ENCODE measurements around the gene SYDE1.

SYDE1 gene

DNA sequence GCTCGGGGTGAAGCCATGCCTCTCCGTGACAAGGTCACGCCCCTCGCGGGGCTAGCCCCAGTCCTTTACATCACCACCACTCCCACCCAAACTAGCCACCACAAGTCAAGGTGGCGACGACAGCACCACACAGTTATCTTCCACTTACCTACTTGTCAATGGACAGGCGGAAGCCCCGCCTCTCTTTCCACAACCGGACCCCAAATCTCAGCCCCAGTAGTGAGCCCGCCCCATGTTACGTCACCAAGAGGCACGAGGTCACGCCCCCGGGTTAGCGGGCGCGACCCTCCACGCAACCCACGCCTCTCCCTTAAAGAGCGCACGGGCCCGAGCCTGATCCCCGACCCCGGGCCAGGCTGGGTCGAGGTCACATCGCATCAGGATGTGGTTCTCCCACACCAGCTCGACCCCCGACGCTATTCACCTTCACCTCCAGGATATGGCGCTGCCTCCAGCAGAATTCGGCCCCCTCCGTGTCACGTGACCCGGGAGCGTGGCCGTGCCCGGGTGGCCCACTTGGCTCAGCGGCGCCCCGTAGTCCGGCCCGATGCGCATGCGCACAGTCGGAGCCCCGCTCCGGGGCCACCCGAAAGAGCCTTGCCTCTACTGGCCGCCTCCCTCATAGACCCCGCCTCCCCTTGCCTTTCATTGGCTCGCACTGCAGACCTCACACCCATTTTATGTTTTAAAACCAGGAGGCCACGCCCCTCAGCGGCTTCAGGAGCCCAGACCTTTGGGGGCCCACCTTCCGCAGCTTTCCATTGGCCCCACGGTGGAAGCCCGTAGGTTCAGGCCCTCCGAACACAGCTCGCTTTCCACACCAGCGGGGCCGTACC lies 18.2 kb downstream of the SYDE1 start:
- DNase-seq: peak; percentile 95

DNA sequence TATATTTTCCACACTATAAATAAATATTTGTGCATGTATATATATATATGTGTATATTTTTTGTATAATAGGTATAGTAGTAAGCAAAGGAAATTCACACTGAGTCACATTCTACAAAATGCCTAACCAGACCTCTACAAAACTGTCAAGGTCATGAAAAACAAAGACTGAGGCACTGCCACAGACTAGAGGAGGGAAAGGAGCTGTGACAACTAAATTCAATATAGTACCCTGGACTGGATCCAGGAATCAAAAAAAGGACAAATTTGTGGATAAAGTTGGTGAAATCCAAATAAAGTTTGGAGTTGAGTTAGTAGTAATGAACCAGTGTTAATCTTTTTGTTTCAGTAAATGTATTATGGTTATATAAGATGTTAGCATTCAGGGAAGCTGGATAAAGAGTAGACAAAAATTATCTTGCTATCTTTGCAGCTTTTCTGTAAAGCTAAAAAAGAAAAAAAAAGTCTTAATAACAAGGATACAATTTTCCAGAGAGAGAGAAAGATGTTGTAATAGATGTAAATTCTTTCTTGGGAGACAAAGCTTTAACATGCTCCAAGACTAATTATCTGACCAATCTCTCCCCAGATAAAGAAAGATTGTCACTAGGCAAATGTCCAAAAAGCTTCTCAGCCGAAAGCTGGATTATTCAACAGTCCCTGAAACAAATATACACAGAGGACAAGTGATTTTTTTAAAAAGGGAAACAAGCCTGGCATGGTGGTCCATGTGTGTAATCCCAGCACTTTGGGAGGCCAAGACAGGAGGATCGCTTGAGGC lies 19.1 kb downstream of the SYDE1 start:
- DNase-seq: no peak

DNA sequence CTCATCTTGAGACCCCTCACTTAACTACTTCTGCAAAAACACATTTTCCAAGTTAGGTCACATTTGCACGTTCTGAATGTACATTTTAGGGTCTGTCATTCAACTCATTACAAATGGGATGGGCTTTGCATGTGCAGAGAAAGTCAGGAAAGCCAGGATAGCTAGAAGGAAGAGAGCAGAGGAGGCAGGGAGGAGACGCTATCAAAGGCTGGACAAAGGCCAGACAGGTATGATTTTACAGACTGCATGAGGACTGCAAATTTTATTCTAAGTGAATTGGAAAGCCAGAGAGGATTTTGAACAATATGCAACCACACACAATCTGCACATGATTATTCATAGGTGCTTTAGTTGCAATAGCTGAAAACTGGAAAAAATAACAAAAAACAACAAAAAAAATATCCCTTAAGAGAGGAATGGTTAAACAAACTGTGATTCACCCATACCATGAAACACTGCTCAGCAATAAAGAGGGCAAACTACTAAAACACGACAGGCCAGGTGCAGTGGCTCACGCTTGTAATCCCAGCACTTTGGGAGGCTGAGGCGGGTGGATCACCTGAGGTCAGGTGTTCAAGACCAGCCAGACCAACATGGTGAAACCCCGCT lies 21.1 kb downstream of the SYDE1 start:
- DNase-seq: no peak

- DNase-seq: no peak
Observed at GRCh38 chr19:15129856-15130585, 22.8 kb downstream of the SYDE1 start.

DNA sequence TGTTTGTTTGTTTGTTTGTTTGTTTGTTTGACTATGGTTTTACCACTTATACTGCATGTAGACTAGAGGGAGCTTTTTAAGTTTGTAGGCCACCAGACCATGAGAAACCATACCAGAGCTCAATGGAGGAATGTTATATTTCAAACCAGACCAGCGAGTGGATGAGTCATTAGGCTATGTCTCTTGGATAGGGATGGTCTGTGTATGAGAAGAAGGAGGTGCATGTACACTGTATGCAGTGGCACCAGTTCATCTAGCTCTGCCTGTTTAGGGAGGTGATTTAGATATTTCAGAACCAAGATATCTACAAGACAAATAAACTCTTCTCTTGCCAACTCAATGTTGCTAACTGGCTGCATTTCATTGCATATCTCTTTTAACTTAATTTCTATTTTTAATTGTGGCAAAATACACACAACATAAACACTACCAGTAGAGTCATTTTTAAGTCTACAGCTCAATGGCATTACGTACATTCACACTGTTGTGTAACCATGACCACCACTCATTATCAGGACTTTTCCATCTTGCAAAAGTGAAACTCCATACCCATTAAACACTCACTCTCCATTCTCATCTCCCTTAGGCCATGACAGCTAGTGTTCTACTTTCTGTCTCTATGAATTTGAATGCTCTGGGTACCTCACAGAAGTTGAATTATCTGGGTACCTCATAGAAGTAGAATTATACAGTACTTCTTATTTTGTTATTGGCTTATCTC lies 29.2 kb downstream of the SYDE1 start:
- DNase-seq: no peak

DNA sequence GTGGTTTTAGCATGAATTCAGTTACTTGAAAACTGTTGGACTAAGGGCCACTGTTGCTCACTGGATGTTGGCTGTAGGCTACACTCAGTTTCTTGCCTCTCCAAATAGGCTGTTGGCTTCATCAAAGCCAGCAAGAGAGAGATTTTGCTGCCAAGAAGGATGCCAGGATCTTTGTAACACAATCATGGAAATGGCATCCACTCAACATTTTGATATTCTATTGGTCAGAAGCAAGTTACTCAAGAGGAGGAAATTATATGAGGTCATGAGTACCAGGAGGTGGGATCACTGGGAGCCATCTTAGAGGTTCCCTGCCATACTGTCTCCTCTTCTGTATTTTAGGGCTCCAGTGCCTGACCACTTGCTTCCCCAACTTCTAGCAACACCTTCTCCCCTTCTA lies 30.6 kb downstream of the SYDE1 start:
- no peak for DNase-seq

- DNase-seq: no peak
Observed at GRCh38 chr19:15138427-15138826, 31.2 kb downstream of the SYDE1 start.

DNA sequence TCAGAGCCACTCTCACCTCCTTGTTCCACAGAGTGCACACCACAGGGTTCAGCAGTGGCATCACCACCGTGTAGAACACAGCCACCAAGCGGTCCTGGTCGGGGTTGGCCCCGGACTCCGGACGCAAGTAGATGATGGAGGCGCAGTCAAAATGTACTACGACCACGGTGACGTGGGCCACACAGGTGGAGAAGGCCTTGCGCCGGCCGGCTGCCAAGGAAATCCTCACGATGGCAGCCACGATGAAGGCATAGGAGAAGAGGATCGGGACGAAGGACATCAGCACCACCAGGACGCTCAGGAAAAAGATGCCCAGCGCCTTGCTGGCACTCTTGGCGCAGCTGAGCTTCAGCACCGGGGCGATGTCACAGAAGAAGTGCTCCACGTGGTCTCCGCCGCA lies 33.9 kb downstream of the SYDE1 start:
- no peak for DNase-seq

- no peak for DNase-seq
Observed at GRCh38 chr19:15142313-15142712, 35.1 kb downstream of the SYDE1 start.

GRCh38 chr19:15144046-15144646 lies 36.9 kb downstream of the SYDE1 start:
- no peak for DNase-seq

DNA sequence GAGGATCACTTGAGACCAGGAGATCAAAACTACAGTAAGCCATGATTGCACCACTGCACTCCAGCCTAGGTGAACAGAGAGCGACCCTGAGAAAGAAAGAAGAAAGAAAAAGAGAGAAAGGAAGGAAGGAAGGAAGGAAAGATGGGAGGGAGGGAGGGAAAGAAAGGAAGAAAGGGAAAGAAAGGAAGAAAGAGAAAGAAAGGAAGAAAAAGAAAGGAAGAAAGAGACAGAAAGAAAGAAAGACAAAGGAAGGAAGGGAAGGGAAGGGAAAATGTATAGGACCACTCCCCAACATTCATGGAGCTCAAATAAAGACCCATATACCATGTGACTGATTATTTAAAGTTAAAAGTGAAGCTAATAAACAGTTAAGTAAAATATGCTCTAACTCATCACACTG lies 39.9 kb downstream of the SYDE1 start:
- DNase-seq: no peak

- no peak for DNase-seq
Observed at GRCh38 chr19:15149737-15150136, 42.5 kb downstream of the SYDE1 start.

DNA sequence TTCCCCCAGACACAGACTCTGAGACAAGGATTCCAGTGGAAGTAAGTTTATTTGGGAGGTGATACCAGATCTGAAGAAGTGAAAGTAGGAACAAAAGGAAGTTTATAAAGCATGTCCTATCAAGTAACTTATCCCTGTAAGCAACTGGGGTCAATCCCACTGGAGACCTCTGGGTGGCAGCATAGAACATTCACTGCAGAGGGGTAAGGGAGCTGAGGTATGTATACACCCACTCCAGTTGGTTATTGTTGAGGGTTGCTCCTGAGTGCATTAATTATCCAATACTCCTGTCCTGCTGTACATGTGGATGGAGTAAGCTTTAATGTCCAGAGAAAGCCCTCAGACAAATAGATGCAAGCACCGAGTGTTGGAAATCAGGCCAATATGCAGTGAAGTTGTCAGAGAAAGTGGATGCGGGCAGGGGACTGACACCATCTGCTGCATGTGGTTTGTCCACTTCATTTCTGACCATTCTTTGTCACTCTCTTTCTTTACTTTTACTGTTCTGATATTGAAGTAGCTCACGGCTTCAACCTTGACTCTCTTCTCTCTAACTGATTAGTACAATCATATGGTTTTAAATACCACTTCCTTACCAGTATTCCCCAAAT lies 46.9 kb downstream of the SYDE1 start:
- DNase-seq: no peak

DNA sequence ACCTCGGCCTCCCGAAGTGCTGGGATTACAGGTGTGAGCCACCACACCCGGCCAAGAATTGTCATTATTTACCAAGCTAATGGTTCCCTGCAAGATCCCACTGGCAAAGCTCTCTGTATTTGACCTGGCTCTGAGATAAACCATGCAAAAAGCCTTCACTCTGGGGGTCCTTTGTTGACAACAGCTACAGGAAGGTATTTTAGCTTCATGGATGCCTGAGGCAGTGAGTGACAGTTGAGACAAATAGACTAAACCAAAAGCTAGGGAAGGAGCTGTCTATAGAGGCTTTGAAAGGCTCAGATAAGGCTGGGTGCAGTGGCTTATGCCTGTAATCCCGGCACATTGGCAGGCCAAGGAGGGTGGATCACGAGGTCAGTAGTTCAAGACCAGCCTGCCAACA lies 48.1 kb downstream of the SYDE1 start:
- no peak for DNase-seq

GRCh38 chr19:15156391-15156790 lies 49.2 kb downstream of the SYDE1 start:
- DNase-seq: no peak

GRCh38 chr19:15159251-15159650 lies 52.0 kb downstream of the SYDE1 start:
- no peak for DNase-seq

DNA sequence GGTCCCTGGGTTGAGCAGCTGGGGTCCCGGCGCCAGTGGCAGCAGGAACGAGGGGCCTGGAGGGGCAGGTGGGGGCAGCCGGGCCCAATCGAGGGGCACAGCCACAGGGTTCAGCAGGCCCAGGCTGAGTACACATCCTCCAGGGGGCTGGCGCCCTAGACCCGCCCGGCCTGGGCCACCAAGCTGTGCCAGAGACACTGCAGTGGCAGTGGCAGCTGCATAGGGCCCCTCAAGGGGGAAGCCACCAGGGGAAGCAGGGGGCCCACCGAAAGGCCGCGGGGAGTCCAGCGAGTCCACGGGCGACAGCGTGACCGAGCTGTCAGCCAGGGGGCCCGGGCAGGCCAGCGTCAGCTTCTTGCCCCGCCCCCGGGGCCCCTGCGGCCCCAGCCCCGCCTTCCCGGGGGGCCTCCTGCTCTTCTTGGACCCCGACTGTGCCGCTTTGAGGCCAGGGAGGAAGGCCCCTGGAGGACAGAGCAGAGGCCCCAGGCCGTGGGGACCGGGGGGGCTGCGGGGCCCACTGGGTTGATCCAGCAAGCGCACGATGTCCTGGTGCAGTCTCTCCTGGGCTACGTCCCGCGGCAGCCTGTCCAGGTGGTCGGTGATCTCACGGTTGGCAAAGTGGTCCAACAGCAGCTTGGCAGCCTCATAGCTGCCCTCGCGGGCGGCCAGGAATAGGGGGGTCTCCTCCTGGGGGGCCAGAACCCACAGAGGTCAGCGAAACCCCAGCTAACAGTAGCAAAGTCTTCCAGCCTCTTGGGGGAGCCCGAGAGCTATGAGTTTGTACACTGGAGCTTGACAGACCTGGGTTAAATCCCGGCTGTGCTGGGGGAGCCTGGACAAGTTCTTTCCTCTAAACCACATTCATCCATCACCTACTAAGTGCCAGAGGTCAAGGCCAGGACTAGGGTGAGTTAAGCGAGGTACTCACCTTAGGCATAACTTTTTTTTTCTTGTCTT lies 54.1 kb downstream of the SYDE1 start:
- DNase-seq: no peak

Data from effector CD4-positive, alpha-beta T cell (primary cell).